Tibial artery (tissue), 4 donors: ENCODE data around the gene SPEG.

Source experiments
- DNase-seq, 2 donors: peaks; one replicate each; pipeline ENCODE4 v3.0.0-alpha.2; 2019
- H3K27ac ChIP-seq, 2 donors: fragments of 200-600 bp; sonication (generic) in 1 of 2; 1 replicate in 1 of 2; 2 replicates in 1 of 2; pipeline ENCODE4 v1.5.1; 2018 to 2019; ENCODE audit warnings: mild to moderate bottlenecking in 1 of 2
- H3K27me3 ChIP-seq, 2 donors: fragments of 200-600 bp; sonication (generic) in 1 of 2; one replicate each; pipeline versions ENCODE4 v1.5.1 to v1.6.0; 2016 to 2019
- H3K36me3 ChIP-seq, 3 donors: fragments of 200-600 bp; sonication (generic) in 2 of 3; one replicate each; pipeline ENCODE4 v1.5.1; 2016 to 2019; ENCODE audit warnings: mild to moderate bottlenecking in 2 of 3
- H3K4me1 ChIP-seq, 4 donors: fragments of 200-600 bp; sonication (generic) in 2 of 4; 1 replicate in 3 of 4; 2 replicates in 1 of 4; pipeline ENCODE4 v1.5.1; 2016 to 2019
- H3K4me3 ChIP-seq, 2 donors: fragments of 200-600 bp; sonication (generic) in 1 of 2; 1 replicate in 1 of 2; 2 replicates in 1 of 2; pipeline ENCODE4 v1.5.1; 2018 to 2019; ENCODE audit warnings: mild to moderate bottlenecking in 2 of 2
- H3K9me3 ChIP-seq, 3 donors: fragments of 200-600 bp; sonication (generic) in 1 of 3; one replicate each; pipeline ENCODE4 v1.5.1; 2016 to 2019
- CTCF ChIP-seq, 2 experiments: fragments of 200-600 bp in 1 of 2; fragments of 450-650 bp in 1 of 2; IDR thresholded peaks; one replicate each; pipeline ENCODE4 v1.5.1; 2017 to 2019; ENCODE audit warnings: antibody characterized with exemption in 2 of 2, mild to moderate bottlenecking in 1 of 2, moderate library complexity in 1 of 2
- intact Hi-C: fragments of 100-400 bp; cut with DNase I; formaldehyde crosslinking; loops from one replicate; pipeline ENCODE4 v1.15.0; 2023; ENCODE audit warnings: low total_unique reads

Gene SPEG

GRCh38 chr2:219545943-219546352 lies 111.3 kb downstream of the SPEG start:
- intact Hi-C loops, result no loop called here
- Histone ChIP-seq H3K4me3 (no peak overlapping the region), H3K27ac (no peak overlapping the region), H3K36me3 (peaks cover 0 to 4% (median 0%) of the 10 kb centered on the region in 3 donors), H3K27me3 (no peaks in the 10 kb centered on the region), H3K4me1 (peaks cover 9 to 29% (median 24%) of the 10 kb centered on the region in 4 donors), H3K9me3 (no peaks in the 10 kb centered on the region)
- no peak for DNase-seq
- TF ChIP-seq CTCF (IDR thresholded peaks at IDR 0.05), result no peak

GRCh38 chr2:219547621-219548020 lies 113.0 kb downstream of the SPEG start:
- no peaks in the 10 kb centered on the region for H3K27me3 ChIP-seq
- H3K4me3 ChIP-seq, result no peak overlapping the region
- H3K9me3 ChIP-seq, result no peaks in the 10 kb centered on the region
- H3K4me1 ChIP-seq, result peaks cover 9 to 28% (median 22%) of the 10 kb centered on the region in 4 donors
- no peak for TF ChIP-seq CTCF (IDR thresholded peaks at IDR 0.05)
- no peak for DNase-seq
- H3K36me3 ChIP-seq, result no peaks in the 10 kb centered on the region
- no peak overlapping the region for H3K27ac ChIP-seq
- intact Hi-C loops, result no loop called here
